A549 (cell line): ENCODE data around the gene ENO4. TPM values are rescaled to one million over a fixed set of nuclear protein-coding genes. Genes with fewer than 3 reads are reported as not detected.

Experiments used
- ATAC-seq, 2 experiments: fragments of 200-7000 bp in 1 of 2; fragments of >200 bp in 1 of 2; cut with Nextera tagmentation in 1 of 2; cut with Tn5 transposase in 1 of 2; 3 replicates each; pipeline versions ENCODE4 v1.8.0 to v1.9.1; 2018 to 2020; ENCODE audit warnings: mild to moderate bottlenecking in 1 of 2, moderate library complexity in 1 of 2
- CTCF ChIA-PET: fragments of 300-600 bp; sonication (Branson Sonifier 250); formaldehyde crosslinking; extraction: SDS; loops from one replicate; lab custom pipeline; 2021; ENCODE audit warnings: antibody characterized with exemption, inconsistent platforms; lab: Yijun Ruan, JAX
- POLR2A ChIA-PET: fragments of 350-600 bp; formaldehyde crosslinking; extraction: SDS; loops from one replicate; lab custom pipeline; 2021; ENCODE audit warnings: antibody characterized with exemption, inconsistent platforms; lab: Yijun Ruan, JAX
- DNase-seq, 2 experiments: peaks; one replicate each; pipeline versions ENCODE4 v3.0.0 to v3.0.0-alpha.2; 2011 to 2016; ENCODE audit warnings: low read depth in 1 of 2, low spot score in 1 of 2
- FAIRE-seq: peaks from 2 replicates; lab custom pipeline; 2011; peaks lifted over from hg19 to GRCh38; lab: Jason Lieb, UNC
- H3K27ac ChIP-seq, 2 experiments: fragments of >200 bp; sonication (Bioruptor Twin); formaldehyde crosslinking; 3 replicates each; pipeline ENCODE4 v1.5.1; 2016 to 2017
- H3K4me1 ChIP-seq: fragments of >200 bp; sonication (Bioruptor Twin); formaldehyde crosslinking; 3 replicates; pipeline ENCODE4 v1.6.1; 2016
- H3K4me2 ChIP-seq: fragments of >200 bp; sonication (Bioruptor Twin); formaldehyde crosslinking; 3 replicates; pipeline ENCODE4 v1.6.1; 2016
- H3K4me3 ChIP-seq: fragments of >200 bp; sonication (Bioruptor Twin); formaldehyde crosslinking; 3 replicates; pipeline ENCODE4 v1.5.1; 2016
- H3K9me3 ChIP-seq: fragments of >200 bp; sonication (Bioruptor Twin); formaldehyde crosslinking; 3 replicates; pipeline ENCODE4 v1.6.1; 2016
- ATOH8 ChIP-seq: fragments of 250-450 bp; sonication (Bioruptor Pico); IDR thresholded peaks from 2 replicates; pipeline ENCODE4 v1.5.0; 2020; ENCODE audit warnings: low read depth, mild to moderate bottlenecking, moderate library complexity
- BHLHE40 ChIP-seq: IDR thresholded peaks from 2 replicates; pipeline ENCODE4 v1.6.1; 2012; ENCODE audit warnings: low read depth, low read length, inconsistent platforms
- EHF ChIP-seq: fragments of 250-450 bp; sonication (Bioruptor Pico); IDR thresholded peaks from 2 replicates; pipeline ENCODE4 v1.5.0; 2020; ENCODE audit warnings: mild to moderate bottlenecking
- ELK1 ChIP-seq: fragments of 150-350 bp; IDR thresholded peaks from 2 replicates; pipeline ENCODE4 v1.6.1; 2014; ENCODE audit warnings: low read depth, mild to moderate bottlenecking, low read length
- EP300 ChIP-seq, 2 experiments: fragments of >200 bp; sonication (Bioruptor Twin); formaldehyde crosslinking; IDR thresholded peaks; 2 replicates in 1 of 2; 3 replicates in 1 of 2; pipeline ENCODE4 v1.6.1; 2016 to 2017
- ESRRA ChIP-seq: fragments of 150-350 bp; IDR thresholded peaks from 2 replicates; pipeline ENCODE4 v1.6.1; 2014; ENCODE audit warnings: mild to moderate bottlenecking, low read length, borderline replicate concordance
- FOSL2 ChIP-seq, 2 experiments: fragments of 450-650 bp in 1 of 2; fragments of >200 bp in 1 of 2; sonication (Bioruptor Twin) in 1 of 2; formaldehyde crosslinking; IDR thresholded peaks; 2 replicates each; pipeline versions ENCODE4 v1.5.0 to v1.6.1; 2016 to 2020; ENCODE audit warnings: mild to moderate bottlenecking in 1 of 2, moderate library complexity in 1 of 2
- FOXS1 ChIP-seq: fragments of 250-450 bp; sonication (Bioruptor Pico); IDR thresholded peaks from 2 replicates; pipeline ENCODE4 v1.5.0; 2020; ENCODE audit warnings: mild to moderate bottlenecking, moderate library complexity
- HDAC2 ChIP-seq: fragments of 200-600 bp; sonication (generic); IDR thresholded peaks from 2 replicates; pipeline ENCODE4 v1.6.1; 2016
- HOXB5 ChIP-seq: fragments of 250-450 bp; sonication (Bioruptor Pico); IDR thresholded peaks from 2 replicates; pipeline ENCODE4 v1.5.0; 2020; ENCODE audit warnings: mild to moderate bottlenecking, moderate library complexity
- JUN ChIP-seq, 2 experiments: fragments of >200 bp; sonication (Bioruptor Twin); formaldehyde crosslinking; IDR thresholded peaks; 2 replicates in 1 of 2; 3 replicates in 1 of 2; pipeline ENCODE4 v1.6.1; 2016 to 2017
- JUNB ChIP-seq: fragments of >200 bp; sonication (Bioruptor Twin); formaldehyde crosslinking; IDR thresholded peaks from 2 replicates; pipeline ENCODE4 v1.6.1; 2016
- KDM1A ChIP-seq: fragments of 200-600 bp; sonication (generic); IDR thresholded peaks from 2 replicates; pipeline ENCODE4 v1.6.1; 2016; ENCODE audit warnings: low read depth, mild to moderate bottlenecking
- KDM5A ChIP-seq: fragments of 200-600 bp; sonication (generic); IDR thresholded peaks from 2 replicates; pipeline ENCODE4 v1.6.1; 2016; ENCODE audit warnings: antibody characterized with exemption, mild to moderate bottlenecking
- MAFK ChIP-seq: fragments of 450-650 bp; IDR thresholded peaks from 2 replicates; pipeline ENCODE4 v1.6.1; 2014; ENCODE audit not compliant: partially characterized antibody
- MAZ ChIP-seq: fragments of 150-350 bp; IDR thresholded peaks from 2 replicates; pipeline ENCODE4 v1.6.1; 2014; ENCODE audit warnings: antibody characterized with exemption, low read depth, low read length, borderline replicate concordance
- MYC ChIP-seq: IDR thresholded peaks from 2 replicates; pipeline ENCODE4 v1.6.1; 2012; ENCODE audit warnings: mild to moderate bottlenecking, inconsistent platforms, low read length, improper control_type of control experiment, borderline replicate concordance
- NFE2L2 ChIP-seq: fragments of 150-350 bp; conservative IDR thresholded peaks from 2 replicates; pipeline ENCODE4 v1.6.1; 2014; ENCODE audit warnings: low read length
- PBX3 ChIP-seq: IDR thresholded peaks from 2 replicates; pipeline ENCODE4 v1.6.1; 2012
- POLR2A ChIP-seq: IDR thresholded peaks from 2 replicates; pipeline ENCODE4 v1.6.1; 2012; ENCODE audit warnings: mild to moderate bottlenecking, low read length
- POLR2AphosphoS2 ChIP-seq: conservative IDR thresholded peaks from 2 replicates; pipeline ENCODE4 v1.6.1; 2012; ENCODE audit warnings: low read length, improper control_type of control experiment, inconsistent platforms
- RARB ChIP-seq: fragments of 250-450 bp; sonication (Bioruptor Pico); IDR thresholded peaks from 2 replicates; pipeline ENCODE4 v1.8.0; 2021; ENCODE audit warnings: mild to moderate bottlenecking, moderate library complexity
- RCOR1 ChIP-seq: fragments of 150-350 bp; IDR thresholded peaks from 2 replicates; pipeline ENCODE4 v1.6.1; 2014; ENCODE audit warnings: antibody characterized with exemption, low read length, low read depth
- USF2 ChIP-seq: fragments of 450-650 bp; IDR thresholded peaks from 2 replicates; pipeline ENCODE4 v1.6.1; 2014; ENCODE audit warnings: antibody characterized with exemption
- ZC3H11A ChIP-seq: fragments of 450-650 bp; IDR thresholded peaks from 2 replicates; pipeline ENCODE4 v1.6.1; 2014; ENCODE audit warnings: antibody characterized with exemption, mild to moderate bottlenecking
- ZFP36 ChIP-seq: fragments of 450-650 bp; IDR thresholded peaks from 2 replicates; pipeline ENCODE4 v1.6.1; 2014; ENCODE audit warnings: borderline replicate concordance; ENCODE audit not compliant: partially characterized antibody
- WGBS: methylation state at CpG from one replicate; pipeline ENCODE4 v1.1.6; 2017; ENCODE audit errors: missing lambda C conversion rate; 5-methylcytosine and 5-hydroxymethylcytosine counted together
- polyA plus RNA-seq, 4 experiments: library from polyadenylated mRNA; depleted of rRNA in 3 of 4; stranded (reverse); fragments of >200 nt; fragmentation: RNase III in 1 of 4; extraction: RNeasy Plus Mini Kit Qiagen cat#74134 plus additional on column Dnase treatment in 1 of 4; gene quantifications; 2 replicates in 3 of 4; 3 replicates in 1 of 4; pipeline ENCODE4 v1.2.3, GENCODE V29; 2011 to 2017

ENO4 gene
- polyA plus RNA-seq, 2 of the 4 experiments (the other 2 are of a cell fraction): 0.39 to 0.47 TPM

GRCh38 chr10:116915340-116915739, 66.0 kb downstream of the ENO4 start:
- ChIA-PET CTCF (interaction anchor here (1.6 kb wide), 1 partner anchor 9 kb away, joined by 5 read pairs; no protein-coding TSS in a partner anchor), POLR2A (no interaction called here)

GRCh38 chr10:116917481-116917880, 68.2 kb downstream of the ENO4 start:
- WGBS: 96% methylated on average over 3 of the region's 3 CpGs
- CTCF ChIA-PET: interaction anchor here (0.6 to 1.7 kb wide), 2 partner anchors 20 to 29 kb away, joined by 3 read pairs; no protein-coding TSS in a partner anchor
- ATAC-seq (no peak), FAIRE-seq (no peak), DNase-seq (no peak)
- POLR2A ChIA-PET: no interaction called here
- Histone ChIP-seq H3K4me1 (no peaks in the 10 kb centered on the region), H3K9me3 (no peaks in the 10 kb centered on the region), H3K27ac (no peak overlapping the region), H3K4me3 (no peak overlapping the region), H3K4me2 (no peak overlapping the region)
- no peak for TF ChIP-seq BHLHE40
- TF ChIP-seq PBX3: no peak
- TF ChIP-seq EHF (CRISPR knock-in tag): no peak
- TF ChIP-seq POLR2AphosphoS2: no peak
- TF ChIP-seq ZC3H11A: no peak
- TF ChIP-seq JUNB: no peak
- TF ChIP-seq MAFK: no peak
- TF ChIP-seq ATOH8 (CRISPR knock-in tag): no peak
- no peak for TF ChIP-seq ELK1

More at GRCh38 chr10:116915340-116915739, 66.0 kb downstream of the ENO4 start:
- FAIRE-seq (no peak), ATAC-seq (no peak), DNase-seq (no peak)
- no peak overlapping the region for H3K27ac ChIP-seq
- TF ChIP-seq RARB (CRISPR knock-in tag): no peak
- TF ChIP-seq FOSL2 (IDR thresholded peaks at IDR 0.05): no peak
- TF ChIP-seq FOSL2 (CRISPR knock-in tag; IDR thresholded peaks at IDR 0.05): no peak
- TF ChIP-seq BHLHE40: no peak
- no peak for TF ChIP-seq POLR2AphosphoS2
- TF ChIP-seq MAZ: no peak
- TF ChIP-seq FOXS1 (CRISPR knock-in tag): no peak
- no peak for TF ChIP-seq USF2
- TF ChIP-seq RCOR1: no peak
- no peak for TF ChIP-seq MYC
- TF ChIP-seq NFE2L2: no peak
- TF ChIP-seq ESRRA: no peak
- TF ChIP-seq KDM5A: no peak
- TF ChIP-seq JUN (IDR thresholded peaks at IDR 0.05): no peak
- TF ChIP-seq EP300 (IDR thresholded peaks at IDR 0.05): no peak
- TF ChIP-seq POLR2A: no peak
- H3K4me1 ChIP-seq: no peaks in the 10 kb centered on the region
- H3K4me3 ChIP-seq: no peak overlapping the region
- H3K9me3 ChIP-seq: no peaks in the 10 kb centered on the region
- 90% methylated on average over 2 of the region's 2 CpGs for WGBS
- H3K4me2 ChIP-seq: no peak overlapping the region

- POLR2A ChIA-PET: no interaction called here
- 94% methylated on average over 2 of the region's 2 CpGs for WGBS
- TF ChIP-seq ZFP36 (no peak), MYC (no peak), JUNB (no peak), PBX3 (no peak), HOXB5 (no peak), EHF (CRISPR knock-in tag) (no peak), FOXS1 (CRISPR knock-in tag) (no peak), EP300 (IDR thresholded peaks at IDR 0.05) (no peak), JUN (IDR thresholded peaks at IDR 0.05) (no peak), MAZ (no peak), KDM1A (no peak), HDAC2 (no peak)
- TF ChIP-seq, all 56 proteins: peak for 0
- Histone ChIP-seq H3K4me1 (no peaks in the 10 kb centered on the region), H3K4me3 (no peak overlapping the region), H3K27ac (no peak overlapping the region), H3K4me2 (no peak overlapping the region), H3K9me3 (no peaks in the 10 kb centered on the region)
- ATAC-seq: no peak
- peak; percentile 32 for FAIRE-seq
- CTCF ChIA-PET: no interaction called here
- DNase-seq: no peak
Observed at GRCh38 chr10:116918583-116918982, 69.3 kb downstream of the ENO4 start.
